MCF 10A (cell line): Measurements from ENCODE around the gene CCL24. TPM values are rescaled to one million over a fixed set of nuclear protein-coding genes. Genes with fewer than 3 reads are reported as not detected.
A peak's percentile ranks its signal among the peaks of the same experiment; 100 is the strongest.

Experiments
- BruUV-seq: library from RNA; stranded (reverse); fragments of 400-500 nt; replicated peaks from 2 replicates; lab custom pipeline; 2021; lab: Mats Ljungman, UMichigan
- CTCF ChIA-PET: fragments of 300-600 bp; sonication (Branson Sonifier 250); formaldehyde crosslinking; extraction: SDS; loops from one replicate; lab custom pipeline; 2021; ENCODE audit warnings: antibody characterized with exemption, inconsistent platforms; lab: Yijun Ruan, JAX
- POLR2A ChIA-PET: fragments of 300-600, 350-650 bp; sonication (Branson Sonifier 250); formaldehyde crosslinking; extraction: SDS; loops from one replicate; lab custom pipeline; 2020; ENCODE audit warnings: antibody characterized with exemption, inconsistent platforms; lab: Yijun Ruan, JAX
- DNase-seq: peaks from one replicate; pipeline ENCODE4 v3.0.0-alpha.2; 2018; ENCODE audit not compliant: unreplicated experiment
- H3K27ac Mint-ChIP-seq: one replicate; pipeline ENCODE4 v1.8.0; 2022; ENCODE audit warnings: mild to moderate bottlenecking, low read depth, mixed read lengths; ENCODE audit not compliant: unreplicated experiment
- H3K27me3 Mint-ChIP-seq: one replicate; pipeline ENCODE4 v1.8.0; 2022; ENCODE audit warnings: mixed read lengths; ENCODE audit not compliant: insufficient read depth, unreplicated experiment
- H3K36me3 Mint-ChIP-seq: one replicate; pipeline ENCODE4 v1.8.0; 2022; ENCODE audit warnings: mild to moderate bottlenecking, moderate library complexity, mixed read lengths; ENCODE audit not compliant: insufficient read depth, unreplicated experiment
- H3K4me1 Mint-ChIP-seq: one replicate; pipeline ENCODE4 v1.8.0; 2022; ENCODE audit warnings: mixed read lengths; ENCODE audit not compliant: insufficient read depth, unreplicated experiment
- H3K4me3 Mint-ChIP-seq: one replicate; pipeline ENCODE4 v1.8.0; 2022; ENCODE audit warnings: mild to moderate bottlenecking, moderate library complexity, mixed read lengths; ENCODE audit not compliant: unreplicated experiment
- H3K9me3 Mint-ChIP-seq: one replicate; pipeline ENCODE4 v1.8.0; 2022; ENCODE audit warnings: mixed read lengths; ENCODE audit not compliant: unreplicated experiment
- intact Hi-C: fragments of 100-400 bp; cut with micrococcal nuclease; formaldehyde crosslinking; loops from 2 replicates; pipeline ENCODE4 v1.14.1; 2022
- total RNA-seq: library from RNA; stranded (reverse); gene quantifications from 2 replicates; pipeline ENCODE4 v1.2.3, GENCODE V29; 2022
- TF ChIP-seq, protein P1 (sequence below): fragments of 200-600 bp; IDR thresholded peaks from one replicate; pipeline ENCODE4 v1.8.0; 2022; ENCODE audit warnings: antibody characterized with exemption, mild to moderate bottlenecking; ENCODE audit not compliant: unreplicated experiment

CCL24 gene
- total RNA-seq, 1 experiment from 2014 or later: not detected

DNA sequence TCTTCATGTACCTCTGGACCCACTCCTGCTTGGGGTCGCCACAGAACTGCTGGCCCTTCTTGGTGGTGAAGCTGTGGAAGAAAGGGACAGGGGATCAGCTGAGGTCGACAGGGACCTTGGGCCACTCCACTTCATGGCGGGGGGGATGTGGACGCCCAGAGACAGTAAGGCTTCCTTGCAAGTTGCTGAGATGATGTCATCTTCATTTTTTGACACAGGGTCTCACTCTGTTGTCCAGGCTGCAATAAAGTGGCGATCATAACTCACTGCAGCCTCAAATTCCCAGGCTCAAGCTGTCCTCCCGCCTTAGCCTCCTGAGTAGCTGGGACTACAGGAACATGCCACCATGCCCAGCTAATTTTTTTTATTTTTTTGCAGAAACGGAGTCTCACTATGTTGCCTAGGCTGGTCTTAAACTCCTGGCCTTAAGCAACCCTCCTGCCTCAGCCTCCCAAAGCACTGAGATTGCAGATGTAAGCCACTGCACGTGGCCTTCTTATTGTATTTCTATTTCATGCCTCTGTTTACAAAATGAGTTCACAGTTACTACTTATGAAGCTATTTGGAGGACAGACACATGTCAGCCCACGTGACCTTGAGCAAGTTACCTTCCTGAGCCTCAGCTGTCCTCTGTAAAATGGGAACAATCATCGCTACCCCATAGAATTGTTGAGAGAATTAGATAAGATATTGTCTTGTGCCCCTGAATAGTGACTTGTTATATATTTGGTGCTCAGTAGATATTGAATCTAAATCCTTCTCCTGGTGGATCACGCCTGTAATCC, 1.5 kb downstream of the CCL24 start:
- no peak overlapping the region for H3K4me3 Mint-ChIP-seq
- CTCF ChIA-PET: interaction anchor here (0.6 kb wide), 1 partner anchor 53 kb away, joined by 3 read pairs; no protein-coding TSS in a partner anchor
- no peaks in the 10 kb centered on the region for H3K36me3 Mint-ChIP-seq
- no peaks in the 10 kb centered on the region for H3K9me3 Mint-ChIP-seq
- TF ChIP-seq, protein P1, sequence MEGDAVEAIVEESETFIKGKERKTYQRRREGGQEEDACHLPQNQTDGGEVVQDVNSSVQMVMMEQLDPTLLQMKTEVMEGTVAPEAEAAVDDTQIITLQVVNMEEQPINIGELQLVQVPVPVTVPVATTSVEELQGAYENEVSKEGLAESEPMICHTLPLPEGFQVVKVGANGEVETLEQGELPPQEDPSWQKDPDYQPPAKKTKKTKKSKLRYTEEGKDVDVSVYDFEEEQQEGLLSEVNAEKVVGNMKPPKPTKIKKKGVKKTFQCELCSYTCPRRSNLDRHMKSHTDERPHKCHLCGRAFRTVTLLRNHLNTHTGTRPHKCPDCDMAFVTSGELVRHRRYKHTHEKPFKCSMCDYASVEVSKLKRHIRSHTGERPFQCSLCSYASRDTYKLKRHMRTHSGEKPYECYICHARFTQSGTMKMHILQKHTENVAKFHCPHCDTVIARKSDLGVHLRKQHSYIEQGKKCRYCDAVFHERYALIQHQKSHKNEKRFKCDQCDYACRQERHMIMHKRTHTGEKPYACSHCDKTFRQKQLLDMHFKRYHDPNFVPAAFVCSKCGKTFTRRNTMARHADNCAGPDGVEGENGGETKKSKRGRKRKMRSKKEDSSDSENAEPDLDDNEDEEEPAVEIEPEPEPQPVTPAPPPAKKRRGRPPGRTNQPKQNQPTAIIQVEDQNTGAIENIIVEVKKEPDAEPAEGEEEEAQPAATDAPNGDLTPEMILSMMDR: no peak
- POLR2A ChIA-PET: no interaction called here
- no peaks in the 10 kb centered on the region for H3K27me3 Mint-ChIP-seq
- intact Hi-C loops: no loop called here
- no peaks in the 10 kb centered on the region for H3K4me1 Mint-ChIP-seq
- no peak overlapping the region for H3K27ac Mint-ChIP-seq
- no TSS peak for BruUV-seq
- DNase-seq: no peak

DNA sequence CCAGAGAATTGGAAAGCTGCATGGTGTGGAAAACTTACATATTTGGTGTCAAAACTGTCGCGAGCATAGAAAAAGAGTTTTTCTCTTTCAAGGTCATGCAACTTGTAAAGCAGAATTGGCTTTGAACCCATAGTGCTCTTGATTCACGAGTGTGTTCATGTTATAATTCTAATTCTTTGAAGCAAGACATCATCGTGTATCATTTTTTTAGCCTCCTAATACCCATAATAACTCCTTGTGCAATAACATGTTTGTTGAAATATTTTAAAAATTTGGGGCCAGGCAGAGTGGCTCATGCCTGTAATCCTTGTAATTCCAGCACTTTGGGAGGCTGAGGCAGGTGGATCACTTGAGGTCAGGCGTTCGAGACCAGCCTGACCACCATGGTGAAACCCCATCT, 4.2 kb downstream of the CCL24 start:
- Mint-ChIP-seq H3K27ac (no peak overlapping the region), H3K4me1 (no peaks in the 10 kb centered on the region), H3K27me3 (no peaks in the 10 kb centered on the region), H3K9me3 (no peaks in the 10 kb centered on the region), H3K4me3 (no peak overlapping the region), H3K36me3 (no peaks in the 10 kb centered on the region)
- ChIA-PET POLR2A (no interaction called here), CTCF (interaction anchor here (0.6 to 1.1 kb wide), 2 partner anchors 8 to 54 kb away, joined by 3 read pairs; no protein-coding TSS in a partner anchor)
- TF ChIP-seq, protein P1: no peak
- BruUV-seq: no TSS peak
- DNase-seq: no peak
- intact Hi-C loops: no loop called here

DNA sequence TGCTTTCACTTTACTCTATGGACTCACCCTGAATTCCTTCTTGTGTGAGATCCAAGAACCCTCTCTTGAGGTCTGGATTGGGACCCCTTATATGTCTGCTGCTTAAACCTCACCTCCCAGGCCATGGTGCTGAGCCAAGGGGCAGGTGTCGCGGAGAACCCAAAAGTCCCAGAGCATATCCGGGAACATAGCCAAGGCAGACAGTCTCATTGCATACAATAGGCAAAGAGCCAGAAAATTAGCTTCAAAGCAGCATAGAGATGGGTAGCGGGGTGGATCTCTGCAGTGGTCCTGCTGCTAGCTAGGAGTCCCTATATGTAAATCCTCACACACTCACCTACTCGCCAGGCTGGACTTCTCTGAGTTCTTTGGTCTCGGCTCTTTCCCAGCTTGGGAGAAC, 5.5 kb downstream of the CCL24 start:
- ChIA-PET POLR2A (no interaction called here), CTCF (no interaction called here)
- intact Hi-C loops: no loop called here
- H3K4me3 Mint-ChIP-seq: no peak overlapping the region
- no peaks in the 10 kb centered on the region for H3K27me3 Mint-ChIP-seq
- no TSS peak for BruUV-seq
- no peaks in the 10 kb centered on the region for H3K9me3 Mint-ChIP-seq
- H3K4me1 Mint-ChIP-seq: no peaks in the 10 kb centered on the region
- TF ChIP-seq, protein P1: no peak
- peak; percentile 48 for DNase-seq
- no peak overlapping the region for H3K27ac Mint-ChIP-seq
- no peaks in the 10 kb centered on the region for H3K36me3 Mint-ChIP-seq

- Mint-ChIP-seq H3K9me3 (no peaks in the 10 kb centered on the region), H3K36me3 (no peaks in the 10 kb centered on the region), H3K4me3 (no peak overlapping the region), H3K4me1 (no peaks in the 10 kb centered on the region), H3K27ac (no peak overlapping the region), H3K27me3 (no peaks in the 10 kb centered on the region)
- ChIA-PET CTCF (interaction anchor here (1.4 kb wide), 1 partner anchor 10 kb away, joined by 3 read pairs; no protein-coding TSS in a partner anchor), POLR2A (no interaction called here)
- no TSS peak for BruUV-seq
- TF ChIP-seq, protein P1: no peak
- no peak for DNase-seq
- intact Hi-C loops: no loop called here
Measured at GRCh38 chr7:75807452-75807851, 6.2 kb downstream of the CCL24 start.
